Amniotic epithelial cell (primary cell): ENCODE results near the gene B4GALNT1.
A peak's percentile ranks its signal among the peaks of the same experiment; 100 is the strongest.

Experiments used
- DNase-seq: peaks from one replicate; pipeline ENCODE4 v3.0.0-alpha.2; 2010; ENCODE audit warnings: low read depth

Gene B4GALNT1

DNA sequence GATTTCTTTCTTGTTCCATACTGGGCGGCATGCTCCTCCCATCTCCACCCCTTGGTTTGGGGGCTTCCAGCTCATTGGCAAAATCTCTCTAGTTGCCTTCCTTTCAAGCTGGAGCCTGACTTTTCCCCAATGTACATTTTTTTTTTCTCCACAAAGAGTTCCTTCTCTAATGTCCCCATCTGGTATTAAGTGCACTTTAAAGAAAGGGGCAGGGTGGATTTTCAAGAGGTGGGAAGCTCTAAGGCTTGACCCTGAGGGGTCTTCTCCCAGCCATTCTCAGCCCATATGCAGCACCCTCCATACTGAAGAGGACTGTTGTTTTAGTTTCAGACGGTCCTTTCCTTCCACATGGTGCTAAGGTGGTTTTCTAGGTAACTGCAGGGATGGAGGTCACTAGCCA, 47.8 kb downstream of the B4GALNT1 start:
- no peak for DNase-seq

DNA sequence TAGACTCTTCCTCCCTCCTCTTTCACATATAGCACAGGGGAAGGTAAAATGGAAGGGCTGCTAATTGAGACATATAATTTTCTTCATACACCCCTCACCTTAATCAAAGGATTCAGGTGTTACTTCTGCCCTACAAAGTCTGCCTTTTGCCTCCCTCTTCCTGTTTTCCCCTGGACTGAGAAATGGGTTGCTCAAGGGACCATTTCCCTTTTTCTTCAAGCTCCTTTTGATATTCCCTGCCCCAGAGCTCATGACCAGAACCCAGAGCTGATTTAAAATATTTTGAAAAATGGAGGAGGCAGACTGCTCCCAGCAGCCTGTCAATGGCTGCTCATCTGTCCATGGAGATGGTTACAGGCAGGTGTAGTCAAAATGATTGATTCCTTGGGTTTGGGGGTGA, 48.3 kb downstream of the B4GALNT1 start:
- DNase-seq = no peak

DNA sequence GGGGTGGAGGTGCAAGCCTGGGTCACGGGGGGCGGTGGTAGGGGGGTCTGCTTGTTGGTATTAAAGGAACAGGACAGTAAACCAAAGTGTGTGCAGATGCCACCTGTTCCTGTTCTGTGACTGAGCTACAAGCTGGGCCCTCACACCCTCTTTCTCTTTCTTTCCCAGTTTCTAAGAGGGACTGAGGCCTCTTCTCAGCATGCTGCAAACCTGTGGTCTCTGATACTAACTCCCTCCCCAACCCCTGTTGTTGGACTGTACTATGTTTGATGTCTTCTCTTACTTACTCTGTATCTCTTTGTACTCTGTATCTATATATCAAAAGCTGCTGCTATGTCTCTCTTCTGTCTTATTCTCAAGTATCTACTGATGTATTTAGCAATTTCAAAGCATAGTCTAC, 49.0 kb downstream of the B4GALNT1 start:
- no peak for DNase-seq

DNA sequence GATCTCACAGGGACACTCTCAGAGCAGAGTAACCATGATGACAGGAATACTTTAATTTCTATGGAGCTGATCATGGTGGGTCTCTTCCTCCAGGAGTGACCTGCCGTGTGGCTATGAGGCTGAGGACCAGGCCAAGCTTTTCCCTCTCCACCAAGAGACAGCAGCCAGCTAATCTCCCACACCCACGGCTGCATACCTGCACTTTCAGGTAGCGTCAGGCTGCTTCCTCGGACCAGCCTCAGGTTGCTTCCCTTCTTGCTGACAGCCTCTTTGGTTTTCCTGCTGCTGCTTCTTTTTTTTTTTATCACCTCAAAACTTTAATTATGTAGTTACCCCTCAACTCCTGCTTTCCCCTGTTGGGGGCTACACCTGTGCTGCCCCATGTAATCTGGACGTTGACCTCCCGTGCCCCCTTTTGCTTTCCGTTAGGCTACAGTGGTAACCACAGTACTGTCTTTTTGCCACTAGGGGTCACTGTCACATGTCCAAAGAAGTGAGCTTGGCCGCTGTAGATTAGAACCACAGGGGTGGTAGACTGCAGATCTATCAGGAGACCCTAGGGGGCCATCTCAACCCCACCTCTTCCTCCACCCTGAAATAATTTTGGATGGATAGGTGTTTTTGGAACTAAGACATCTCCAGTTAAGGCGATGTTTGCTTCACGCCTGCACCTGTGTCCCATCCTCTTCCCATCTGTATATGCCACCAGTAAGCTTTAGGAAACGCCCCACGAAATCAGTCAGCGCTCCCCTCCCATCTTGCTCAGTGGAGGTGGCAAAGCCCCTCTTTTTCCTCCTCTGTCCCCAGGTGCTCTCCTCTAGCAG, 49.8 kb downstream of the B4GALNT1 start:
- peak; percentile 74 for DNase-seq

DNA sequence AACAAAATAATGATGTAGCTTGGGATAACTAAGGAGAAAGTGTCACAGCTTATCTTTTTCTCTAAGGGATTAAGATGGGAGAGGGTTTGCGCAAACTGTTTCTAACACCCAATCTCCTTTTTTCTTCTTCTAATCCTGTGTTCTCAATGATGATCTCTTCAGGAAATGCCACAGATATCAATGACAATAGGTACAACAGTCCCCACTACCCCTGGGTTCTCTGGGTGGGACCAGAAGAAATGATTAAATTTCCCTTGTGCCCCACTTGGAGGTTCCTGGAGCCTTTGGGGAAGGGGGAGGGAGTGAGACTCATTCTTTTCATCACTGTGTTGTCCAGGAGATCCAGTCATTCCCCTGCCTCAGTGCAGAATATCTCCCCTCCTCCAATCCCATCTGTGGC, 50.6 kb downstream of the B4GALNT1 start:
- no peak for DNase-seq

- no peak for DNase-seq
These were observed 51.2 kb downstream of the B4GALNT1 start for GRCh38 chr12:57581802-57582201.

GRCh38 chr12:57580466-57580795, 52.6 kb downstream of the B4GALNT1 start:
- DNase-seq = no peak

- DNase-seq = no peak
These were observed 53.1 kb downstream of the B4GALNT1 start for GRCh38 chr12:57579677-57580465.

- no peak for DNase-seq
These were observed 54.0 kb downstream of the B4GALNT1 start for GRCh38 chr12:57579011-57579410.

- DNase-seq = no peak
These were observed 54.8 kb downstream of the B4GALNT1 start for GRCh38 chr12:57577981-57578758.

DNA sequence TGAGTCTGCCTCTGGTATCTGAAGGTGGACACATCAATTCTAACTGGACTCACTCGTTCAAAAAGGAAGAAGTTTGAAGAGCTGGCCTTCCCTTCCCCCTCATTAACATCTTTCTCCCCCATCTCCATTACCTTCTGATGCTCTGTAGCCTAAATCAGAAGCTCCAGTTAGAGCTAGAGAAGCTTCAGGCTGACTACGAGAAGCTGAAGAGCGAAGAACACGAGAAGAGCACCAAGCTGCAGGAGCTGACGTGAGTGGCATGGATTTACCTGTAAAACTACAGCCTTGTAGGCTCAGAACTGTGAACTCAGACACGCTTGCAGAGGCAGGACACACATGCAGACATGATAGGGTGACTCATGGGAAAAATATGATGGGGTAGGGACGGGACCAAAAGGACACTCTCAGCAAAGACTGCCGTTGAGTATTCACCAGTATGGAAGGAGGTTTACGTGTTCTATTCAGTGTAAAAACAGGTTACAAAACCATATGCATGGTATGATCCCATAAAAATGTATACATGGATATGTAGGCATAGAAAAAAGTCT, 56.3 kb downstream of the B4GALNT1 start:
- DNase-seq = no peak
